GM20000 (cell line): ENCODE measurements around the gene TMEM259.

Experiments used
- DNase-seq: peaks from one replicate; pipeline ENCODE4 v3.0.0; 2012; ENCODE audit warnings: low spot score
- CTCF ChIP-seq: IDR thresholded peaks from 2 replicates; pipeline ENCODE4 v1.5.1; 2012; ENCODE audit warnings: mild to moderate bottlenecking, control low read depth; ENCODE audit errors: extremely low read depth, missing control alignments

TMEM259 gene

DNA sequence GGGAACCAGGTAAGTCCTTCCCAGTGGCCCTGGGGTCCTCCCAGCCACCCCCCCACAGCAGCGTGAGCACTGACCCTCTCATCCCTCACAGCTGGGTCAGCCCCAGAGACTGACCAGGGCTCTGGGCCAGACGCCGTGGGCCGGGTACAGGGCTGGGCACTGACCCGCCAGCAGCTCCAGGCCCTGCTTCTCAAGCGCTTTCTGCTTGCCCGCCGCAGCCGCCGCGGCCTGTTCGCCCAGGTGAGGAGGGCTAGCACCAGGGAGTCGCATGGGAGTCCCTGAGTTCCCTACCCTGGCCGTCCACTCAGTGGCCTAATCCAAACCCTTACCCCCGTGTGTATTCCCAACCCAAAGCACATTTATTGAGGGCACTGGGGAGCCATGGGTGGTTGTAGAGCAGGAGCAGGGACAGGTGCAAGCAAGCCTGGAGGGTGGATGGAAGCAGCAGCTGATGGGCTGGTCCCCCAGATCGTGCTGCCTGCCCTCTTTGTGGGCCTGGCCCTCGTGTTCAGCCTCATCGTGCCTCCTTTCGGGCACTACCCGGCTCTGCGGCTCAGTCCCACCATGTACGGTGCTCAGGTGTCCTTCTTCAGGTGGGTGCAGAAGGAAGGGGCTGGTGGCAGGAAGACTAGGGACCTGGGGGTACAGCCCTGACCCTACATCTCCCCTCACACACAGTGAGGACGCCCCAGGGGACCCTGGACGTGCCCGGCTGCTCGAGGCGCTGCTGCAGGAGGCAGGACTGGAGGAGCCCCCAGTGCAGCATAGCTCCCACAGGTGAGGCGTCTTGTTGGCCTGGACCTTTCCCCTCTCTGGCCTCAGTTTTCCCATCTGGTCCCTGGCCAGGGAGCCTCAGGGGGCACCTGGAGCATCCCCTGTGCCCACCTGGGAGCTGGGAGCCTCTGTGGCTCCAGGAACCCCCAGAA lies 33.4 kb upstream of the TMEM259 start:
- no peak for DNase-seq
- TF ChIP-seq CTCF, result no peak

- DNase-seq, result no peak
- no peak for TF ChIP-seq CTCF
These were observed 32.5 kb upstream of the TMEM259 start for GRCh38 chr19:1053176-1054101.

GRCh38 chr19:1052349-1052975 lies 31.5 kb upstream of the TMEM259 start:
- TF ChIP-seq CTCF, result no peak
- no peak for DNase-seq

- no peak for TF ChIP-seq CTCF
- DNase-seq, result no peak
These were observed 30.9 kb upstream of the TMEM259 start for GRCh38 chr19:1051791-1052190.

- DNase-seq, result no peak
- TF ChIP-seq CTCF, result no peak
These were observed 30.3 kb upstream of the TMEM259 start for GRCh38 chr19:1050989-1051788.

DNA sequence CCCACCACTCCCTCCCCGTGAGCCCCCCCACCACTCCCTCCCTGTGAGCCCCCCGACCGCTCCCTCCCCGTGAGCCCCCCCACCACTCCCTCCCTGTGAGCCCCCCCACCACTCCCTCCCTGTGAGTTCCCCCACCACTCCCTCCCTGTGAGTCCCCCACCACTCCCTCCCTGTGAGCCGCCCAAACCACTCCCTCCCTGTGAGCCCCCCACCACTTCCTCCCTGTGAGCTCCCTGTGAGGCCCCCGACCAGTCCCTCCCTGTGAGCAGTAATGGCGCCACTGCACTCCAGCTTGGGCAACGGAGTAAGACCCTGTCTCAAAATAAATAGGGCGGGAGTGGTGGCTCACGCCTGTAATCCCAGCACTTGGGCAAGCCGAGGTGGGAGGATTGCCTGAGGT lies 28.9 kb upstream of the TMEM259 start:
- no peak for DNase-seq
- no peak for TF ChIP-seq CTCF
